Suprapubic skin (tissue), 4 donors: ENCODE measurements around the gene MYOT. TPM values are rescaled to one million over a fixed set of nuclear protein-coding genes. Genes with fewer than 3 reads are reported as not detected.

Experiments
- DNase-seq, 2 donors: peaks; one replicate each; pipeline ENCODE4 v3.0.0-alpha.2; 2019; ENCODE audit warnings: low spot score in 2 of 2
- H3K27ac ChIP-seq: fragments of 200-600 bp; sonication (generic); one replicate; pipeline ENCODE4 v1.5.1; 2019
- H3K27me3 ChIP-seq: fragments of 200-600 bp; sonication (generic); one replicate; pipeline ENCODE4 v1.5.1; 2019
- H3K36me3 ChIP-seq: fragments of 200-600 bp; sonication (generic); one replicate; pipeline ENCODE4 v1.5.1; 2019
- H3K4me1 ChIP-seq: fragments of 200-600 bp; sonication (generic); one replicate; pipeline ENCODE4 v1.5.1; 2019
- H3K4me3 ChIP-seq: fragments of 200-600 bp; sonication (generic); one replicate; pipeline ENCODE4 v1.5.1; 2019; ENCODE audit warnings: mild to moderate bottlenecking
- H3K9me3 ChIP-seq: fragments of 200-600 bp; sonication (generic); one replicate; pipeline ENCODE4 v1.5.1; 2019
- CTCF ChIP-seq, 2 donors: fragments of 200-600 bp in 1 of 2; fragments of 450-650 bp in 1 of 2; sonication (generic) in 1 of 2; IDR thresholded peaks; one replicate each; pipeline ENCODE4 v1.5.1; 2016 to 2019; ENCODE audit warnings: antibody characterized with exemption in 2 of 2, mild to moderate bottlenecking in 1 of 2, moderate library complexity in 1 of 2
- EP300 ChIP-seq: sonication (generic); formaldehyde crosslinking; IDR thresholded peaks from one replicate; pipeline ENCODE4 v1.6.1; 2017; ENCODE audit warnings: antibody characterized with exemption
- POLR2A ChIP-seq, 2 donors: fragments of 450-650 bp; IDR thresholded peaks; one replicate each; pipeline ENCODE4 v1.6.1; 2017; ENCODE audit warnings: antibody characterized with exemption in 2 of 2, mild to moderate bottlenecking in 2 of 2, moderate library complexity in 2 of 2
- POLR2AphosphoS5 ChIP-seq, 3 donors: sonication (generic); formaldehyde crosslinking; IDR thresholded peaks; one replicate each; pipeline ENCODE4 v1.6.1; 2017; ENCODE audit warnings: antibody characterized with exemption in 3 of 3
- WGBS: methylation state at CpG from one replicate; pipeline ENCODE4 v1.1.5; 2018; 5-methylcytosine and 5-hydroxymethylcytosine counted together
- total RNA-seq, 4 donors: library from RNA; depleted of rRNA; stranded (reverse); fragments of >200 nt; gene quantifications; one replicate each; pipeline ENCODE4 v1.1.0, GENCODE V29; 2016

MYOT gene
- total RNA-seq, 4 donors from 2014 or later: 1.8 TPM; not detected in 3

GRCh38 chr5:137832416-137832815, 35.2 kb upstream of the MYOT start:
- H3K4me3 ChIP-seq: no peak overlapping the region
- DNase-seq: no peak
- 73% methylated on average over 1 of the region's 1 CpG for WGBS
- H3K27me3 ChIP-seq: no peaks in the 10 kb centered on the region
- no peak for TF ChIP-seq POLR2A (IDR thresholded peaks at IDR 0.05)
- no peak for TF ChIP-seq EP300
- TF ChIP-seq POLR2AphosphoS5 (IDR thresholded peaks at IDR 0.05): no peak
- TF ChIP-seq CTCF (IDR thresholded peaks at IDR 0.05): no peak
- peaks cover 16% of the 10 kb centered on the region for H3K4me1 ChIP-seq
- H3K9me3 ChIP-seq: no peaks in the 10 kb centered on the region
- no peaks in the 10 kb centered on the region for H3K36me3 ChIP-seq
- no peak overlapping the region for H3K27ac ChIP-seq

GRCh38 chr5:137833463-137833862, 34.2 kb upstream of the MYOT start:
- TF ChIP-seq CTCF (IDR thresholded peaks at IDR 0.05) (no peak), EP300 (peak; percentile 31)

GRCh38 chr5:137834498-137835049, 33.1 kb upstream of the MYOT start:
- Histone ChIP-seq H3K4me1 (peaks cover 21% of the 10 kb centered on the region), H3K4me3 (no peak overlapping the region), H3K36me3 (no peaks in the 10 kb centered on the region), H3K27me3 (no peaks in the 10 kb centered on the region), H3K9me3 (no peaks in the 10 kb centered on the region), H3K27ac (no peak overlapping the region)
- 68% methylated on average over 4 of the region's 4 CpGs for WGBS
- DNase-seq: no peak
- TF ChIP-seq CTCF (IDR thresholded peaks at IDR 0.05): no peak
- no peak for TF ChIP-seq POLR2A (IDR thresholded peaks at IDR 0.05)
- no peak for TF ChIP-seq EP300
- no peak for TF ChIP-seq POLR2AphosphoS5 (IDR thresholded peaks at IDR 0.05)

More at GRCh38 chr5:137833463-137833862, 34.2 kb upstream of the MYOT start:
- DNase-seq: no peak
- Histone ChIP-seq H3K9me3 (no peaks in the 10 kb centered on the region), H3K27ac (no peak overlapping the region), H3K27me3 (no peaks in the 10 kb centered on the region), H3K4me3 (no peak overlapping the region), H3K36me3 (no peaks in the 10 kb centered on the region), H3K4me1 (peaks cover 18% of the 10 kb centered on the region)
- WGBS: 26% methylated on average over 1 of the region's 1 CpG

- DNase-seq: no peak
- no peak for TF ChIP-seq EP300
- no peak for TF ChIP-seq CTCF (IDR thresholded peaks at IDR 0.05)
- TF ChIP-seq POLR2AphosphoS5 (IDR thresholded peaks at IDR 0.05): no peak
- TF ChIP-seq POLR2A (IDR thresholded peaks at IDR 0.05): no peak
- Histone ChIP-seq H3K9me3 (no peaks in the 10 kb centered on the region), H3K36me3 (no peaks in the 10 kb centered on the region), H3K27ac (no peak overlapping the region), H3K4me3 (no peak overlapping the region), H3K4me1 (peaks cover 21% of the 10 kb centered on the region), H3K27me3 (no peaks in the 10 kb centered on the region)
- WGBS: 62% methylated on average over 1 of the region's 1 CpG
These were observed 31.4 kb upstream of the MYOT start for GRCh38 chr5:137836298-137836697.

- no peak for DNase-seq
- H3K4me3 ChIP-seq: no peak overlapping the region
- H3K36me3 ChIP-seq: no peaks in the 10 kb centered on the region
- H3K9me3 ChIP-seq: no peaks in the 10 kb centered on the region
- TF ChIP-seq POLR2A (IDR thresholded peaks at IDR 0.05) (no peak), POLR2AphosphoS5 (IDR thresholded peaks at IDR 0.05) (no peak), CTCF (IDR thresholded peaks at IDR 0.05) (no peak), EP300 (no peak)
- H3K4me1 ChIP-seq: peaks cover 21% of the 10 kb centered on the region
- no peaks in the 10 kb centered on the region for H3K27me3 ChIP-seq
- no peak overlapping the region for H3K27ac ChIP-seq
These were observed 30.7 kb upstream of the MYOT start for GRCh38 chr5:137836997-137837396.
